ENCODE data around the gene SCN4A.

The SCN4A gene

DNA sequence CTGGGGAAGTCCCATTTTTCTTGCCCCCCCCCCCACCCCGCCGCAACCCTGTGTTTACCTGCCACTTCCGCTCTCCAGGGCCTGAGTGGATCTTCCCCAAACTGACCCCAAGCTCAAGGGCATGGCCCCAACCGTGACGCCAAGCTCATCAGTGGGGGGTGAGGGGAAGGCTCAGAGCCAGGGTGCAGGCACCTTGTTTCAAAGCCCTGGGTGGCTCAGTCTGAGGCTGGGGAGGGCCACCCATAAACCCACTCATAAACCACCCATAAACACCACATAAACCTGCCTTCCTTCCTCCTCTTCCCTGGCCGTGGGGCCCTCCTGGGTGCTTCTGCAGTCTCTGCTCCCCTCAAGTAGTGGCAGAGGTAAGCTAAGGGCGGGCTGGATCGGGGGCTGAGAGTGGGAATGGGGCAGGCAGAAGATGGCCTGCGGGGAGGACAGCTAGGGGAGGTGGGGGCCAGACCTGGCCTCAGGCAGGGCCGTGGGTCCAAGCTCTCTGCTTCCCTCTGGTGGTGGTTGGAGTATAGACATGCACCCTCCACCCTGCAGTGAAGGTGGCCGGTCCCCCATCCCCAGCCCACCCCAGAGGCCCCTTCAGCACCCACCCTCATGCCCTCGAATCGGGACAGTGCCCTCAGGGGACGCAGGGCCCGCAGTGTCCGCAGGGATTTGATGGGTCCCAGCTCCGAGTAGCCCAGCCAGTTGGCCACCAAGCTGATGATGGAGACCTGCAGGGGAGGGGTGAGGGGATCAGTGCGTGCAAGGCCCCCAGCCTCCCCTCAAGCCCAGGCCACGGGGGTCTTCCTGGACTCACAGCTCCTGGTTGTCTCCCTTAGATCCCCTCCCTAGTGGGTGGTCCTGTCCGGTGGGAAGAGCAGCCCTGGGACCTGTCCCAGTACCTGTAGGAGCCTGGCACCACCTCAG lies 26.0 kb downstream of the SCN4A start:
- peak; percentile 31 for DNase-seq (ENCODE audit: low read depth)
- H3K4me3 ChIP-seq (ENCODE audit: control insufficient read depth, low read depth, low read length): no peak overlapping the region
- TF ChIP-seq, protein P1, sequence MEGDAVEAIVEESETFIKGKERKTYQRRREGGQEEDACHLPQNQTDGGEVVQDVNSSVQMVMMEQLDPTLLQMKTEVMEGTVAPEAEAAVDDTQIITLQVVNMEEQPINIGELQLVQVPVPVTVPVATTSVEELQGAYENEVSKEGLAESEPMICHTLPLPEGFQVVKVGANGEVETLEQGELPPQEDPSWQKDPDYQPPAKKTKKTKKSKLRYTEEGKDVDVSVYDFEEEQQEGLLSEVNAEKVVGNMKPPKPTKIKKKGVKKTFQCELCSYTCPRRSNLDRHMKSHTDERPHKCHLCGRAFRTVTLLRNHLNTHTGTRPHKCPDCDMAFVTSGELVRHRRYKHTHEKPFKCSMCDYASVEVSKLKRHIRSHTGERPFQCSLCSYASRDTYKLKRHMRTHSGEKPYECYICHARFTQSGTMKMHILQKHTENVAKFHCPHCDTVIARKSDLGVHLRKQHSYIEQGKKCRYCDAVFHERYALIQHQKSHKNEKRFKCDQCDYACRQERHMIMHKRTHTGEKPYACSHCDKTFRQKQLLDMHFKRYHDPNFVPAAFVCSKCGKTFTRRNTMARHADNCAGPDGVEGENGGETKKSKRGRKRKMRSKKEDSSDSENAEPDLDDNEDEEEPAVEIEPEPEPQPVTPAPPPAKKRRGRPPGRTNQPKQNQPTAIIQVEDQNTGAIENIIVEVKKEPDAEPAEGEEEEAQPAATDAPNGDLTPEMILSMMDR (conservative IDR thresholded peaks at IDR 0.05; ENCODE audit: control insufficient read depth, insufficient read depth, low read depth, low read length): peak; percentile 58

DNA sequence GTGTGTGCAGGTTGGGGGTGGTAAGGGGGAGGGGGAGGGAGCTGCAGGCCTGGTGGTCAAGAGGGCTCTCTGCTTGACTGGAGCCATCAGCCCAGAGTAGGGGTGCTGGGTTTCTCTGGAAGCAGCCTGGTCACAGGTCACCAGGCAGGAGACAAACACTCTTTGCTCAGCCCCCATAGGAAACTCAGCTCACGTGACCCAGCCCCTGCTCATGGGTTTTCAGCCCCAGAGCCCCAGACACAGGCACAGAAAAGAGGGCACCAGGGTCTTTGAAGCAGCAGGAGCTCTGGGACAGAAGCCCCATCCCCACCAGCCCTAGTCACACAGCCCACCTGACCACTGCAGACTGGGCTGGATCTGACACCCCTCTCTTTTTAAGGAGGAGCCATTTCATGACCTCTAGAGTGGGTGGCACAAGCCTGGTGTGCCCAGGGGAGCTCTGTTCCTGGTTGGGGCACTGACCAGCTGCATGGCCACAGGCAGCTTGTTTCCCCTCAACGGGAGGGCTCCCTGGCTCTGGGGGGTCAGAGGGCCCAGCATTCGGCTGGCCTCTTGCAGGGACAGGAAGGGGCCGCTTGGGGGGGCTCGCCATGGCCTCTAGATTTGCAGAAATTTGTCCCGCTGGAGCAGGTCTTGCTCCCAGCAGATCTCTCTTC lies 26.8 kb downstream of the SCN4A start:
- H3K4me3 ChIP-seq (ENCODE audit: control insufficient read depth, low read depth, low read length): no peak overlapping the region
- no peak for DNase-seq (ENCODE audit: low read depth)

GRCh38 chr17:63944736-63945499 lies 27.8 kb downstream of the SCN4A start:
- TF ChIP-seq, protein P1 (conservative IDR thresholded peaks at IDR 0.05; ENCODE audit: control insufficient read depth, insufficient read depth, low read depth, low read length): no peak
- no peak for DNase-seq (ENCODE audit: low read depth)
- H3K4me3 ChIP-seq (ENCODE audit: control insufficient read depth, low read depth, low read length): no peak overlapping the region

More for the DNA sequence above, 26.8 kb downstream of the SCN4A start:
- TF ChIP-seq, protein P1 (conservative IDR thresholded peaks at IDR 0.05; ENCODE audit: control insufficient read depth, insufficient read depth, low read depth, low read length): no peak

DNA sequence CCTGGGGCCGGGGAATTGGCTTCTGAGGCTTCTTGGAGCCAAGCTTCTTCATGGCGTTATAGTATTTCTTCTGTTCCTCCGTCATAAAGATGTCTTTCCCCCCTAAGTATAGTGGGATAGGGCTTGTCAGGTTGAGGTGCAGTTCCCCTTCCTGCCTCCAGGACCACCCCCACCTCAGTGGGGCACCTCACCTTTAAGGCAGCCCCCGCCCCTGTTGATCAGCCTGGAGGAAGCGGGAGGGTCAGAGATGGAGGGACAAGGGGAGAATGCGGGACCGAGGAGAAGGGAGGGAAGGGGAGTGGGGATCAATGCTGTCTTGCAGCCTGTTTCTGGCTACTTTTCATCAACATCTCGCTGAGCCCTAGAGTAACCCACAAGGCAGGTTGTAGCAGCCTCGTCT lies 29.0 kb downstream of the SCN4A start:
- DNase-seq (ENCODE audit: low read depth): no peak
- H3K4me3 ChIP-seq (ENCODE audit: control insufficient read depth, low read depth, low read length): no peak overlapping the region
- TF ChIP-seq, protein P1 (conservative IDR thresholded peaks at IDR 0.05; ENCODE audit: control insufficient read depth, insufficient read depth, low read depth, low read length): peak; percentile 14

DNA sequence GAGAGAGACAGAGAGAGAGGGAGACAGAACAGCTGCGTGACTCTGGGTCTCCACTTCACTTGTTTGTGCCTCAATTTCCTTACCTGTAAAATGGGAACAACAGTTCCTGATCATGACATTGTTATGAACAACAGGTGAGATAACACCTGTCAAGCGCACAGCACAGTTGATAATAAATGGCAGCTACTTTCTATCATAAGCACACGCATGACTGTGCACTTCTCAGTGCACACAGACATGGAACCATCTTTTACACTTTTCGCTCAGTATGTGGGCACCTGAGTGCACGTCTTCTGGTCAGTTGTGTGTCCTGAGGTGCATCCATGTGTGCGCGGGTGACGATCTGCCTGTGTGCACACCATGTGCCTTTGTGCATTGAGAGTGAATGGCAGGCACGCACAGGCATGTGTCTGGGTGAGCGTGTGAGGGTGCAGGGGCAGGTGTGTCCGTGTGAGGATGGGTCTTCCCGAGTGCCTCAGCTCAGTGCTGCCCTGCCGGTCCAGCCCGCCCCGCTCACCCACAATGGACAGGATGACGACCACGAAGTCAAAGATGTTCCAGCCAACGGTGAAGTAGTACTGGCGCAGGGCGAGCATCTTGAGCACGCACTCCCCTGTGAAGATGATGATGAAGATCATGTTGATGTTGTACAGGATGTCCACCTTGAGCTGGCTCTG lies 30.3 kb downstream of the SCN4A start:
- DNase-seq (ENCODE audit: low read depth): no peak
- H3K4me3 ChIP-seq (ENCODE audit: control insufficient read depth, low read depth, low read length): no peak overlapping the region
- TF ChIP-seq, protein P1 (conservative IDR thresholded peaks at IDR 0.05; ENCODE audit: control insufficient read depth, insufficient read depth, low read depth, low read length): no peak

GRCh38 chr17:63941751-63942150 lies 31.0 kb downstream of the SCN4A start:
- H3K4me3 ChIP-seq (ENCODE audit: control insufficient read depth, low read depth, low read length): no peak overlapping the region
- no peak for DNase-seq (ENCODE audit: low read depth)
- TF ChIP-seq, protein P1 (conservative IDR thresholded peaks at IDR 0.05; ENCODE audit: control insufficient read depth, insufficient read depth, low read depth, low read length): no peak

Data from fibroblast of mammary gland (primary cell).